C4-2B (cell line): ENCODE measurements around the gene KCNIP4.

Source experiments
- H3K27ac ChIP-seq: fragments of 450-650 bp; 2 replicates; pipeline ENCODE4 v1.5.1; 2017
- ZFX ChIP-seq: fragments of 450-650 bp; IDR thresholded peaks from 2 replicates; pipeline ENCODE4 v1.6.1; 2017
- TF ChIP-seq, protein P1 (sequence below): fragments of 450-650 bp; conservative IDR thresholded peaks from 2 replicates; pipeline ENCODE4 v1.5.1; 2017; ENCODE audit warnings: mild to moderate bottlenecking

Gene KCNIP4

DNA sequence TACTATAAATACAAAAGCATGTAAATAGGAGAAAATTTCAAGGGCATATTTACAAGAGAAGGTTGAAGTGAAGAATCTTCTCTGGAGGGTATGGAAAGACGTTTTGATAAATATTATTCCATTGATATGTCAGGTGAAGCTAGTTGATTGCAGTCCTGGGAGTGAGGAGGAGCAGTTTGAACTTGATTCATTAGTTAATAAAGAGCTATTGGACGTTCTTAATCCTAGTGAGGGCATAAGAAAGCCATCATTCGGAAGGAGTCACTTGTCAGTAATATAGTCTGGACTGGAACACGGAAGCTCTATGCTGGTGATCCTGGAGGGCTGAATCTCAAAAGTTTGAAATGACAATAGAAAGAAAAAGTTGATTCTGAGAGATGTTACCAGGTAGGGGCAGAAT, 793.2 kb downstream of the KCNIP4 start:
- no peak overlapping the region for H3K27ac ChIP-seq
- TF ChIP-seq ZFX, result no peak

DNA sequence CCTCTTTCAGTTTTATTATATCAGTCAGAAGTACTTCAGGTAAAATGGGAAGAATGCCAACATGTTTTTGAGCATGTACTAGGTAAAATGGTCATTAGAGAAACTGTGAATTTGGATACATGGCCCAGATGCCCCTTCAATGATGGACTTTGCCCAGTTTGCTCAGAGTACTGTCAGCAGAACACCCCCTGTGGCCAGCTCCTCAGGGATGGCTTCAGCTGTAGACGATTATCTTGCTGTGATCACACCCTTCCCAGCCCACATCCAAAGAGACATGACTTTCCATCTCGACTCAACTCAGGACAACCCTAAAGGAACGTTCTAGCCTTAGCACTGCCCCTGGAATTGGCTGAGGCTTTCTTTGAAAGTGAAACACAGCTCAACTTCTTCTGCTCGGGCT, 809.2 kb downstream of the KCNIP4 start:
- TF ChIP-seq, protein P1, sequence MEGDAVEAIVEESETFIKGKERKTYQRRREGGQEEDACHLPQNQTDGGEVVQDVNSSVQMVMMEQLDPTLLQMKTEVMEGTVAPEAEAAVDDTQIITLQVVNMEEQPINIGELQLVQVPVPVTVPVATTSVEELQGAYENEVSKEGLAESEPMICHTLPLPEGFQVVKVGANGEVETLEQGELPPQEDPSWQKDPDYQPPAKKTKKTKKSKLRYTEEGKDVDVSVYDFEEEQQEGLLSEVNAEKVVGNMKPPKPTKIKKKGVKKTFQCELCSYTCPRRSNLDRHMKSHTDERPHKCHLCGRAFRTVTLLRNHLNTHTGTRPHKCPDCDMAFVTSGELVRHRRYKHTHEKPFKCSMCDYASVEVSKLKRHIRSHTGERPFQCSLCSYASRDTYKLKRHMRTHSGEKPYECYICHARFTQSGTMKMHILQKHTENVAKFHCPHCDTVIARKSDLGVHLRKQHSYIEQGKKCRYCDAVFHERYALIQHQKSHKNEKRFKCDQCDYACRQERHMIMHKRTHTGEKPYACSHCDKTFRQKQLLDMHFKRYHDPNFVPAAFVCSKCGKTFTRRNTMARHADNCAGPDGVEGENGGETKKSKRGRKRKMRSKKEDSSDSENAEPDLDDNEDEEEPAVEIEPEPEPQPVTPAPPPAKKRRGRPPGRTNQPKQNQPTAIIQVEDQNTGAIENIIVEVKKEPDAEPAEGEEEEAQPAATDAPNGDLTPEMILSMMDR, result no peak
- no peak for TF ChIP-seq ZFX
- no peak overlapping the region for H3K27ac ChIP-seq

DNA sequence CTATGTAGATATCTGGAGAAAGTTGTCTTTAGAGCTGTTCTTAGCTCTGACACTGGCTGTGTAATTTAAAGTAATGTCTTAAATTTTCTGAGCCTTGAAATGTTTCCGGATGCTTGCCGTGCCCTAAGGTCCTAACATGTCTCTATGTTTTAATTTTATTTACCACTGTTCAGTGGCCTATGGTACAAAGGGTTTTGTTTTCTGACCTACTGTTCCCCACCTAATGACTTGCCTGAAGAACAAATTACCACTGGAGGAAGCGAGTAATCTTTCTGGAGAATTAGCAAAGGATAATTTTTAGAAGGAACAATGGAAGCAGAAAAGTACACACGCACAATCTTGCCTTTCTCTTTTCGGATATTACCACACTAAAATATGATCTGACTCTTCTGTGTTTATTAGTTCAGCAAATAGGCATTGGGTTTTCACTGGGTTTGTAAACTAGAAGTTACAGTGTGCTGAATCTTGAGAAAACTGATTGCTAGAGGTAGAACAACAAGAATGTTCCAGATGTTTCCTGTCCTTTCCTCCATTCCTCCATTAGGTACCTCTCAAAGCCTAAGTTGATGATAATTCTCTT, 812.4 kb downstream of the KCNIP4 start:
- TF ChIP-seq, protein P1, result no peak
- no peak for TF ChIP-seq ZFX
- no peak overlapping the region for H3K27ac ChIP-seq

DNA sequence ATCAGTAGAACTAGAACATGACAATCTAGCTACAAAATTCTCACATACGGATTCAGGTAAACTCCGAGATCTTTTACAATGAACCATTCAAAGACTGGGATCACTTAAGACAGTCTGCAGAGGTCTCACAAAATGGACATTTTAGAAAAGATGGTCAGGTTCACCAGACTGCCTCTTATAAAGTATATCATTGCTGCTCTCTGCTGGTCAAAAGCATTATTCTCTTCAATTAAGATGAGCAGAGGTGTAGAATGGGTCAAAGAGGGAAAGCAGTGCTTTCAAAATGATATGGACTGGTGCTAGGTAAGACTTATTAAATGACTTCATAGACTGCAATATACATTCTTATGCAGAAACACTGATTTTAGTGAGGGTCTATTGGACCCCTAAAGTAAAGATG, 813.6 kb downstream of the KCNIP4 start:
- TF ChIP-seq, protein P1, result peak; percentile 28; the same call in 1 of the 2 replicates
- TF ChIP-seq ZFX, result no peak

DNA sequence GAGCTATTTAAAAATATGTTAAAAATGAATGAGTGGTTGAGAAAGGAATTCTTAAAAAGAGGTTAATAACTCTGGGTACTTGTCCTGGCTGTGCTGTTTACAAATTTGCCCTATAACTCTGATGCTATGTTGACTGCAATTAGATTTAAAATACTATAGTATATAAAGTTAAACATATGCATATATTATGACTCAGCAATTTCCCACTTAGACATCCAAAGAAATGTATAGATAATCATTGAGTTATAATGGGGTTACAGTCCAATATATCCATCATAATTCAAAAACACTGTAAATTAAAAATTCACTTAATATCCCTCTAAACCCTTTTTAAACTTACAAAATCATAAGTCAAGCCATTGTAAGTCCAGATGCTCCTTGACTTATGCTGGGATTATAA, 818.0 kb downstream of the KCNIP4 start:
- H3K27ac ChIP-seq, result no peak overlapping the region
- TF ChIP-seq, protein P1, result no peak
- TF ChIP-seq ZFX, result no peak

More for the DNA sequence above, 813.6 kb downstream of the KCNIP4 start:
- no peak overlapping the region for H3K27ac ChIP-seq

DNA sequence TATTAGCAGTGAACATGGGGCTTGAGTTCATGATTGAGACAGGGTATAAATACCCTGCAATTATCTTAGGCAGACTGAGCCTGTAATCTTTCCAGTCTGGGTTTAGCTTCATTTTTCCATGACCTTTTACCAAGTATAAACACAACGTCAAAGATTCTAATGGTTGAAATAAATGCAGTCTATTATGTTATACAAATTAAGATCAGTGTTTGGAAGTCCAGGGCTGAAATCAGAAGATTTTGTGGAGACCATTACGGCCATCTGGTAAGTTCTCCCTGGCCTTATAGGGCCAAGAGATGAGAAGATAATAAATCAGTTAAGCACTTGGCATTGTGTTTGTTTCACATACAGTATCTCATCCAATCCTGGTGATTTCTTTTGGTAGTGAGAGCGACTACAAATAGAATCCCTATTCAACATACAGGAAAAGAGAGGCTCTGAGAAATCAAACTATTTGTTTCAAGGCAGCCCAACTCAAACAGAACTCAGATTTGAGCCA, 822.5 kb downstream of the KCNIP4 start:
- no peak for TF ChIP-seq ZFX
- TF ChIP-seq, protein P1, result no peak
- no peak overlapping the region for H3K27ac ChIP-seq

DNA sequence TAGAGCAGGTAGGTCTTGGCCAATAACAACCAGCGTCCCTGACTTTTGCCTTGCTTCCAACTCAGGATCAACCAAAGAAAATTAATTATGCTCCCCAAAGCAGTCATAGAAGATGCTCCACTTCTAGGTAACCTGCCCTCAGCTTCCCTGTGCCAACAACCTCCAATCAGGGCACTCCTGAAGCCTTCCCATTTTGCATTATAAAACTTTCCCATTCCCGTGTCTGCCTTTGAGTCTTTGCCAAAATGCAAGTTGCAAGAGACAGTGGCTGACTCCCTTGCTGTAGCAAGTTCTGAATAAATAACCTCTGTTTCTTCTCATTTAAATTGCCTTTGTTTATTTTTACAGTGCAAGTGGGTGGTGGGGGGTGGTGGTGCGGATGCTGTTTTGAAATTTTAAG, 830.3 kb downstream of the KCNIP4 start:
- TF ChIP-seq, protein P1, result no peak
- TF ChIP-seq ZFX, result no peak
- no peak overlapping the region for H3K27ac ChIP-seq
